SK-N-SH (cell line): ENCODE measurements around the gene DCST1. TPM values are rescaled to one million over a fixed set of nuclear protein-coding genes. Genes with fewer than 3 reads are reported as not detected.

ENCODE experiments used
- CTCF ChIA-PET: fragments of 300-600, 350-600 bp; formaldehyde crosslinking; extraction: SDS; loops from one replicate; lab custom pipeline; 2021; lab: Yijun Ruan, JAX
- POLR2A ChIA-PET: fragments of 350-600 bp; sonication (Branson Sonifier 250); formaldehyde crosslinking; extraction: SDS; loops from one replicate; lab custom pipeline; 2020; ENCODE audit warnings: antibody characterized with exemption, inconsistent platforms; lab: Yijun Ruan, JAX
- DNase-seq: peaks from one replicate; pipeline ENCODE4 v3.0.0; 2012
- H2AFZ ChIP-seq: fragments of 200-600 bp; sonication (generic); 2 replicates; pipeline ENCODE4 v1.8.1; 2016; ENCODE audit warnings: antibody characterized with exemption, mild to moderate bottlenecking, low read depth
- H3F3A ChIP-seq: fragments of 200-600 bp; sonication (generic); replicated peaks from 2 replicates; pipeline ENCODE3; 2016; ENCODE audit warnings: antibody characterized with exemption, mild to moderate bottlenecking; ENCODE audit not compliant: insufficient read depth
- H3K27ac ChIP-seq, 2 experiments: fragments of 200-500 bp in 1 of 2; fragments of 200-600 bp in 1 of 2; sonication (Bioruptor generic) in 1 of 2; sonication (generic), shearing (Covaris generic) in 1 of 2; 2 replicates each; pipeline versions ENCODE4 v1.5.1 to v1.6.1; 2014 to 2016; ENCODE audit warnings: low read depth in 2 of 2, inconsistent platforms in 1 of 2, low read length in 1 of 2, mild to moderate bottlenecking in 1 of 2, mixed read lengths in 1 of 2
- H3K27me3 ChIP-seq: fragments of 200-600 bp; sonication (generic), shearing (Covaris generic); 2 replicates; pipeline ENCODE4 v1.6.1; 2016; ENCODE audit warnings: mixed run types; ENCODE audit not compliant: insufficient read depth
- H3K36me3 ChIP-seq, 2 experiments: fragments of 200-500 bp in 1 of 2; fragments of 200-600 bp in 1 of 2; sonication (Bioruptor generic) in 1 of 2; sonication (generic) in 1 of 2; replicated peaks in 1 of 2; 2 replicates each; pipeline versions ENCODE3 to v1.5.1; 2014 to 2016; ENCODE audit warnings: low read length in 1 of 2, mild to moderate bottlenecking in 1 of 2; ENCODE audit not compliant: insufficient read depth in 2 of 2, control insufficient read depth in 1 of 2
- H3K4me1 ChIP-seq, 2 experiments: fragments of 200-500 bp in 1 of 2; fragments of 200-600 bp in 1 of 2; sonication (Bioruptor generic) in 1 of 2; sonication (generic), shearing (Covaris generic) in 1 of 2; 2 replicates each; pipeline versions ENCODE4 v1.5.1 to v1.6.1; 2014 to 2016; ENCODE audit warnings: low read depth in 1 of 2, low read length in 1 of 2, mixed run types in 1 of 2; ENCODE audit not compliant: insufficient read depth in 2 of 2, control insufficient read depth in 1 of 2
- H3K4me2 ChIP-seq: fragments of 200-600 bp; sonication (generic), shearing (Covaris generic); 2 replicates; pipeline ENCODE4 v1.6.1; 2017; ENCODE audit warnings: mixed run types
- H3K4me3 ChIP-seq, 2 experiments: fragments of 200-500 bp in 1 of 2; fragments of 200-600 bp in 1 of 2; sonication (Bioruptor generic) in 1 of 2; sonication (generic), shearing (Covaris generic) in 1 of 2; 2 replicates each; pipeline versions ENCODE4 v1.5.1 to v1.8.1; 2014 to 2016; ENCODE audit warnings: low read depth in 2 of 2, inconsistent platforms in 1 of 2, low read length in 1 of 2, mild to moderate bottlenecking in 1 of 2, mixed read lengths in 1 of 2, moderate library complexity in 1 of 2
- H3K79me2 ChIP-seq: fragments of 200-600 bp; sonication (generic); 2 replicates; pipeline ENCODE4 v1.8.1; 2017; ENCODE audit warnings: mild to moderate bottlenecking; ENCODE audit not compliant: insufficient read depth
- H3K9ac ChIP-seq: fragments of 200-600 bp; sonication (generic); 2 replicates; pipeline ENCODE4 v1.6.1; 2017; ENCODE audit warnings: mixed run types
- H3K9me2 ChIP-seq: fragments of 200-600 bp; sonication (generic); 2 replicates; pipeline ENCODE4 v1.6.1; 2017; ENCODE audit warnings: mixed run types
- H3K9me3 ChIP-seq: fragments of 200-600 bp; sonication (generic); 2 replicates; pipeline ENCODE4 v1.6.1; 2017; ENCODE audit warnings: mixed run types, mild to moderate bottlenecking, moderate library complexity
- H4K20me1 ChIP-seq: fragments of 200-600 bp; sonication (generic); 2 replicates; pipeline ENCODE4 v1.6.1; 2017; ENCODE audit warnings: mild to moderate bottlenecking, mixed run types; ENCODE audit not compliant: insufficient read depth
- CHD2 ChIP-seq: fragments of 150-350 bp; IDR thresholded peaks from 2 replicates; pipeline ENCODE4 v1.6.1; 2018; ENCODE audit warnings: low read length; ENCODE audit not compliant: partially characterized antibody
- ELF1 ChIP-seq: IDR thresholded peaks from 2 replicates; pipeline ENCODE4 v1.4.0; 2012
- EP300 ChIP-seq, 2 experiments: IDR thresholded peaks; 2 replicates each; pipeline versions ENCODE4 v1.4.0 to v1.6.1; 2012; ENCODE audit warnings: borderline replicate concordance in 1 of 2, low read depth in 1 of 2, low read length in 1 of 2
- EZH2phosphoT487 ChIP-seq: fragments of 200-600 bp; sonication (generic); IDR thresholded peaks from 2 replicates; pipeline ENCODE4 v1.6.1; 2017; ENCODE audit warnings: low read depth, mixed run types, mild to moderate bottlenecking, antibody characterized with exemption, moderate library complexity, borderline replicate concordance
- FOSL2 ChIP-seq: IDR thresholded peaks from 2 replicates; pipeline ENCODE4 v1.4.0; 2012; ENCODE audit warnings: low read depth, mild to moderate bottlenecking, moderate library complexity, borderline replicate concordance
- FOXJ3 ChIP-seq: sonication (generic); formaldehyde crosslinking; IDR thresholded peaks from 2 replicates; pipeline ENCODE4 v1.5.1; 2020; ENCODE audit warnings: mild to moderate bottlenecking, missing genetic modification reagents
- GABPA ChIP-seq: IDR thresholded peaks from 2 replicates; pipeline ENCODE4 v1.4.0; 2012; ENCODE audit warnings: low read depth, mild to moderate bottlenecking
- GATA2 ChIP-seq: sonication (generic); formaldehyde crosslinking; IDR thresholded peaks from 2 replicates; pipeline ENCODE4 v1.5.0; 2020; ENCODE audit warnings: mild to moderate bottlenecking, missing genetic modification reagents
- IRF3 ChIP-seq: fragments of 150-350 bp; IDR thresholded peaks from 2 replicates; pipeline ENCODE4 v1.6.1; 2016; ENCODE audit warnings: mild to moderate bottlenecking, low read depth, low read length
- JUND ChIP-seq: IDR thresholded peaks from 2 replicates; pipeline ENCODE4 v1.4.0; 2012
- MXI1 ChIP-seq: IDR thresholded peaks from 2 replicates; pipeline ENCODE4 v1.6.1; 2012; ENCODE audit warnings: mild to moderate bottlenecking, low read depth, low read length, improper control_type of control experiment
- NRF1 ChIP-seq: IDR thresholded peaks from 2 replicates; pipeline ENCODE4 v1.6.1; 2012; ENCODE audit warnings: low read depth, mild to moderate bottlenecking, low read length
- REST ChIP-seq: IDR thresholded peaks from 2 replicates; pipeline ENCODE4 v1.6.1; 2012; ENCODE audit warnings: mild to moderate bottlenecking, low read depth, low read length, moderate library complexity
- RFX5 ChIP-seq: IDR thresholded peaks from 2 replicates; pipeline ENCODE4 v1.6.1; 2012; ENCODE audit warnings: mild to moderate bottlenecking, improper control_type of control experiment, low read length
- SIN3A ChIP-seq: IDR thresholded peaks from 2 replicates; pipeline ENCODE4 v1.6.1; 2012; ENCODE audit warnings: low read depth, mild to moderate bottlenecking, low read length, moderate library complexity, borderline replicate concordance
- TCF12 ChIP-seq: IDR thresholded peaks from 2 replicates; pipeline ENCODE4 v1.4.0; 2012
- YY1 ChIP-seq: IDR thresholded peaks from 2 replicates; pipeline ENCODE4 v1.4.0; 2012; ENCODE audit warnings: low read depth, mild to moderate bottlenecking
- ZBTB33 ChIP-seq: IDR thresholded peaks from 2 replicates; pipeline ENCODE4 v1.4.0; 2012; ENCODE audit warnings: low read depth, borderline replicate concordance
- WGBS: methylation state at CpG from one replicate; pipeline ENCODE4 v1.1.6; 2017; ENCODE audit warnings: low lambda C conversion rate; 5-methylcytosine and 5-hydroxymethylcytosine counted together
- polyA plus RNA-seq, 3 experiments: library from polyadenylated mRNA; depleted of rRNA; stranded (reverse); fragments of >200 nt; gene quantifications; 2 replicates each; pipeline ENCODE4 v1.2.3, GENCODE V29; 2012

Gene DCST1
- polyA plus RNA-seq, 1 of the 3 experiments (the other 2 are of a cell fraction), result not detected

- TF ChIP-seq REST (no peak), TCF12 (no peak), ELF1 (no peak), GABPA (no peak), EZH2phosphoT487 (no peak), ZBTB33 (no peak), YY1 (no peak), FOXJ3 (CRISPR knock-in tag) (no peak), CHD2 (no peak)
Measured at GRCh38 chr1:155026588-155026987, 7.0 kb upstream of the DCST1 start (continued).

- no peak for DNase-seq
- H3K27ac ChIP-seq, result no peak overlapping the region
- TF ChIP-seq EP300 (IDR thresholded peaks at IDR 0.05; ENCODE audit: borderline replicate concordance in 1 of 2, low read depth in 1 of 2, low read length in 1 of 2) (no peak), NRF1 (no peak), RFX5 (no peak), MXI1 (no peak), EZH2phosphoT487 (no peak), ZBTB33 (no peak), FOSL2 (no peak), GATA2 (no peak), IRF3 (no peak), SIN3A (no peak), JUND (no peak)
- POLR2A ChIA-PET, result no interaction called here
- H4K20me1 ChIP-seq, result no peaks in the 10 kb centered on the region
- H3F3A ChIP-seq, result no peaks in the 10 kb centered on the region
- no peaks in the 10 kb centered on the region for H3K36me3 ChIP-seq
- no peaks in the 10 kb centered on the region for H3K79me2 ChIP-seq
- 79% methylated on average over 16 of the region's 16 CpGs for WGBS
- no peak overlapping the region for H2AFZ ChIP-seq
- H3K4me2 ChIP-seq, result no peak overlapping the region
- no peaks in the 10 kb centered on the region for H3K9me3 ChIP-seq
- H3K9ac ChIP-seq, result no peak overlapping the region
- no peaks in the 10 kb centered on the region for H3K9me2 ChIP-seq
- no peaks in the 10 kb centered on the region for H3K27me3 ChIP-seq
- CTCF ChIA-PET, result interaction anchor here (1.5 to 2.3 kb wide), 2 partner anchors 12 to 34 kb away, joined by 3 to 14 read pairs; no protein-coding TSS in a partner anchor
- H3K4me1 ChIP-seq, result no peaks in the 10 kb centered on the region
- no peak overlapping the region for H3K4me3 ChIP-seq
Measured at GRCh38 chr1:155029513-155030242, 3.9 kb upstream of the DCST1 start.
